ENCODE results near the gene MSI2.

DNA sequence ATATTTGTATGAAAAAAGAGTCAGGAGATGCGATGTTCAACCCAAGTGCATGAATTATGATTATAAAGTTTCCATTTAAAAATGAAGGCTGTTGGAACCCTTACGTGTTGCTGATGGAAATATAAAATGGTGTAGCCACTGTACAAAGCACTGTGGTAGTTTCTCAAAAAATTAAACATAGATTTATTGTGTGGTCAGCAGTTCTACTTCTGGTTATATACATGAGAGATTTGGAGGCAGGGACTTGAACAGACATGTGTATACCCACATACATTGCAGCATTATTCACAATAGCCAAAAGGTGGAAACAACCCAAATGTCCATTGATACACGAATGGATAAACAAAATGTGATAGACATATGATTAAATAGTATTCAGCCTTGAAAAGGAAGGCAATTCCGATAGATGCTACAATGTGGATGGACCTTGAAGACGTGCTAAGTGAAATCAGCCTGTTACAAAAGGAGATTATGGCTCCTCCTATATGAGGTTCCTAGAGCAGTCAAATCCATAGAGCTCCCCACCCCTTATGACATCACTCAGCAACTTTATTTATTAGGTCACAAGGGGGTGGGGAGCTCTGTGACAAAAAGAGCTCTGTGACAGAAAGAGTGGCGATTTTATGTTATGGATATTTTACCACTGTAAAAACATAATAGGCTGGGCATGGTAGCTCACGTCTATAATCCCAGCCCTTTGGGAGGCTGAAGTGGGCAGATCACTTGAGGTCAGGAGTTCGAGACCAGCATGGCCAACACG, 106.7 kb downstream of the MSI2 start:
- TF ChIP-seq NFRKB (IDR thresholded peaks at IDR 0.05): no peak
- TF ChIP-seq SP1 (IDR thresholded peaks at IDR 0.05): no peak
- no peak for TF ChIP-seq HDGF (IDR thresholded peaks at IDR 0.05; ENCODE audit: borderline replicate concordance)
- TF ChIP-seq FOXM1 (IDR thresholded peaks at IDR 0.05; ENCODE audit: borderline replicate concordance): no peak
- TF ChIP-seq BHLHE40 (IDR thresholded peaks at IDR 0.05; ENCODE audit: borderline replicate concordance): no peak
- no peak for TF ChIP-seq PKNOX1 (IDR thresholded peaks at IDR 0.05)
- TF ChIP-seq TARDBP (IDR thresholded peaks at IDR 0.05): no peak

All from HEK293T (cell line).